Tibial artery (tissue), 4 donors: Measurements from ENCODE around the gene CLTA.
A peak's percentile ranks its signal among the peaks of the same experiment; 100 is the strongest.

Experiments used
- DNase-seq, 2 donors: peaks; one replicate each; pipeline ENCODE4 v3.0.0-alpha.2; 2019
- H3K27ac ChIP-seq, 2 donors: fragments of 200-600 bp; sonication (generic) in 1 of 2; 1 replicate in 1 of 2; 2 replicates in 1 of 2; pipeline ENCODE4 v1.5.1; 2018 to 2019; ENCODE audit warnings: mild to moderate bottlenecking in 1 of 2
- H3K27me3 ChIP-seq, 2 donors: fragments of 200-600 bp; sonication (generic) in 1 of 2; one replicate each; pipeline versions ENCODE4 v1.5.1 to v1.6.0; 2016 to 2019
- H3K36me3 ChIP-seq, 3 donors: fragments of 200-600 bp; sonication (generic) in 2 of 3; one replicate each; pipeline ENCODE4 v1.5.1; 2016 to 2019; ENCODE audit warnings: mild to moderate bottlenecking in 2 of 3
- H3K4me1 ChIP-seq, 4 donors: fragments of 200-600 bp; sonication (generic) in 2 of 4; 1 replicate in 3 of 4; 2 replicates in 1 of 4; pipeline ENCODE4 v1.5.1; 2016 to 2019
- H3K4me3 ChIP-seq, 2 donors: fragments of 200-600 bp; sonication (generic) in 1 of 2; 1 replicate in 1 of 2; 2 replicates in 1 of 2; pipeline ENCODE4 v1.5.1; 2018 to 2019; ENCODE audit warnings: mild to moderate bottlenecking in 2 of 2
- H3K9me3 ChIP-seq, 3 donors: fragments of 200-600 bp; sonication (generic) in 1 of 3; one replicate each; pipeline ENCODE4 v1.5.1; 2016 to 2019
- CTCF ChIP-seq, 2 experiments: fragments of 200-600 bp in 1 of 2; fragments of 450-650 bp in 1 of 2; IDR thresholded peaks; one replicate each; pipeline ENCODE4 v1.5.1; 2017 to 2019; ENCODE audit warnings: antibody characterized with exemption in 2 of 2, mild to moderate bottlenecking in 1 of 2, moderate library complexity in 1 of 2
- intact Hi-C: fragments of 100-400 bp; cut with DNase I; formaldehyde crosslinking; loops from one replicate; pipeline ENCODE4 v1.15.0; 2023; ENCODE audit warnings: low total_unique reads

Gene CLTA

DNA sequence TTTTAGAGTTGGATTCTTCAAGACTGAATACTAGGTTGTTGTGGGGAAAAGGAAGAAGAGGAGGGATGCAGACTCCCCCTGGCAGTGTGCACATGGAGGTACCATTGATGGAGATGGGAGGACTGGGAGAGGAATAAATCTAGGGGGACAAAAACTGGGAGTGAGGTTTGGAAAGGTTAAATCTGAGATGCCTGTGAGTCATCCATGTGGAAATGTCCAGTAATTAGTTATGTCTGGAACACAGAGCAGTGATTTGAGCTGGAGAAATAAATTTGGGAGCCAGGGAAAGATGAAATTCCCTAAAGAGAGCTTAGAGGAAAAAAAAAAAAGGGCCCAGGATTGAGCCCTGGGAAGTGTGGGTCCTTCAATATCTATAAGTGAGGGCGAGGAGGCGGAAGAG lies 29.5 kb upstream of the CLTA start:
- Histone ChIP-seq H3K4me3 (no peak overlapping the region), H3K9me3 (no peaks in the 10 kb centered on the region), H3K4me1 (peaks cover 4 to 66% (median 46%) of the 10 kb centered on the region in 4 donors), H3K27ac (peak overlapping the region; percentile 53 to 77), H3K36me3 (peaks cover 0 to 4% (median 4%) of the 10 kb centered on the region in 3 donors), H3K27me3 (no peaks in the 10 kb centered on the region)
- intact Hi-C loops = loop anchor here (10.0 kb wide), 1 partner anchor 126 kb away; the partner anchor contains the start of gene RECK
- DNase-seq = peak in 1 of 2 donors; percentile 23
- no peak for TF ChIP-seq CTCF (IDR thresholded peaks at IDR 0.05)

DNA sequence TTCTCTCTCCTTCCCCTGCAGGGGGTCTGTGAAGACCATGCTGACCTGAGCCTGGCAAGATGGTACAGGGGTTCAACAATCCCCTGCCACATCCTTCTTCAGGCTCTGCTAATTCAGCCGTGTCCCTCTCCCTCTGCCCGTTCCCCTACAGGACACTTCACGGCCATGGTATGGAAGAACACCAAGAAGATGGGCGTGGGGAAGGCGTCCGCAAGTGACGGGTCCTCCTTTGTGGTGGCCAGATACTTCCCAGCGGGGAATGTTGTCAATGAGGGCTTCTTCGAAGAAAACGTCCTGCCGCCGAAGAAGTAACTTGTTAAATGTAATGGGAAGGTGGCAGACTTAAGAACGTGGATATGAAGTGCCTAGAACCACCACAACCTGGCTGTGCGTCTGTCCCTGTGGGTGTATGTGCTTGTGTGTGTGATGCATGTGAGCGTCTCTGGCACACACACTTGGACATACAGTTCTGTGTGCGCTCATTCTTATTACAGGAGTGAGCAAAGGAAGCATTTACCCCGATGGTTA lies 28.4 kb upstream of the CLTA start:
- no peaks in the 10 kb centered on the region for H3K36me3 ChIP-seq
- intact Hi-C loops = loop anchor here (10.0 kb wide), 1 partner anchor 127 kb away; the partner anchor contains the start of gene RECK
- no peak for TF ChIP-seq CTCF (IDR thresholded peaks at IDR 0.05)
- H3K4me1 ChIP-seq = peaks cover 4 to 74% (median 52%) of the 10 kb centered on the region in 4 donors
- H3K27ac ChIP-seq = peak overlapping the region; percentile 53 to 77
- peak in 1 of 2 donors; percentile 59 for DNase-seq
- no peaks in the 10 kb centered on the region for H3K9me3 ChIP-seq
- no peaks in the 10 kb centered on the region for H3K27me3 ChIP-seq
- H3K4me3 ChIP-seq = no peak overlapping the region

GRCh38 chr9:36163049-36163785 lies 27.5 kb upstream of the CLTA start:
- peak; percentile 52 to 86 for DNase-seq

GRCh38 chr9:36163786-36164170 lies 26.9 kb upstream of the CLTA start:
- Histone ChIP-seq H3K27ac (peak overlapping the region; percentile 71 to 77), H3K27me3 (no peaks in the 10 kb centered on the region), H3K4me3 (no peak overlapping the region), H3K9me3 (no peaks in the 10 kb centered on the region), H3K36me3 (no peaks in the 10 kb centered on the region), H3K4me1 (peaks cover 4 to 68% (median 51%) of the 10 kb centered on the region in 4 donors)
- intact Hi-C loops = loop anchor here (10.0 kb wide), 1 partner anchor 129 kb away; the partner anchor contains the start of gene RECK
- DNase-seq = peak in 1 of 2 donors; percentile 59
- no peak for TF ChIP-seq CTCF (IDR thresholded peaks at IDR 0.05)

More at GRCh38 chr9:36163049-36163785, 27.5 kb upstream of the CLTA start:
- intact Hi-C loops = loop anchor here (10.0 kb wide), 1 partner anchor 128 kb away; the partner anchor contains the start of gene RECK
- no peak for TF ChIP-seq CTCF (IDR thresholded peaks at IDR 0.05)
- H3K4me1 ChIP-seq = peaks cover 4 to 73% (median 52%) of the 10 kb centered on the region in 4 donors
- no peaks in the 10 kb centered on the region for H3K9me3 ChIP-seq
- H3K36me3 ChIP-seq = no peaks in the 10 kb centered on the region
- no peak overlapping the region for H3K4me3 ChIP-seq
- H3K27ac ChIP-seq = peak overlapping the region; percentile 71 to 77
- H3K27me3 ChIP-seq = no peaks in the 10 kb centered on the region

- Histone ChIP-seq H3K27me3 (no peaks in the 10 kb centered on the region), H3K36me3 (no peaks in the 10 kb centered on the region), H3K9me3 (no peaks in the 10 kb centered on the region), H3K4me1 (peaks cover 4 to 62% (median 45%) of the 10 kb centered on the region in 4 donors), H3K4me3 (no peak overlapping the region), H3K27ac (peak overlapping the region; percentile 71 to 77)
- peak in 1 of 2 donors; percentile 66 for DNase-seq
- intact Hi-C loops = loop anchor here (10.0 kb wide), 1 partner anchor 130 kb away; the partner anchor contains the start of gene RECK
- TF ChIP-seq CTCF (IDR thresholded peaks at IDR 0.05) = no peak
Measured at GRCh38 chr9:36164372-36164771, 26.3 kb upstream of the CLTA start.
